GM21381 (cell line): Measurements from ENCODE around the gene TAF11L9.
"Not testable (repeated sequence)": the region's sequence is repeated elsewhere in the genome, so short reads cannot be mapped to it uniquely, and the experiment has no call there.

ENCODE experiments used
- ATAC-seq: cut with Tn5 transposase; IDR thresholded peaks from one replicate; pipeline ENCODE4 v1.9.1; 2021; ENCODE audit warnings: mild to moderate bottlenecking, moderate library complexity; ENCODE audit not compliant: unreplicated experiment

Gene TAF11L9

DNA sequence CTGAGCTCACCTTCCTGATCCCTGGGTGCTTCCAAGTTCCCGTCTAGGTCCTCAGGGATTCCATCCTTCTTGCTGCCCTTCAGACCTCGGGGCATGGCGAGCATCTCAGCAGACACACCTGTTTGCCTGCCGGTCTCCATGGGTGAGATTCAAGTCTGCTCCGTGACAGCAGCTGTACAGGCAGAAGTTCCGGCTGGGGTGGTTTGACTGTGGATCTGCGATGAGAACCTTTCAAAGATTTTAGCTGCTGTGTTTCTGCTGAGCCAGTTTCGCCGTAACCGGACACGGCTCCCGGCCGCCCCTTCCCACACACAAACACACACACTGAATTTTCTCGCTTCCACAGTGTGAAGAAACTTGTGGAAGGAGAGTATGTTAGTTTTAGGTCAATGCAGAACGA lies at the start of gene TAF11L9:
Gene TAF11L9, minus strand, starts transcription at position 140 of the 400 bp plus-strand sequence.
- not testable (repeated sequence) for ATAC-seq

DNA sequence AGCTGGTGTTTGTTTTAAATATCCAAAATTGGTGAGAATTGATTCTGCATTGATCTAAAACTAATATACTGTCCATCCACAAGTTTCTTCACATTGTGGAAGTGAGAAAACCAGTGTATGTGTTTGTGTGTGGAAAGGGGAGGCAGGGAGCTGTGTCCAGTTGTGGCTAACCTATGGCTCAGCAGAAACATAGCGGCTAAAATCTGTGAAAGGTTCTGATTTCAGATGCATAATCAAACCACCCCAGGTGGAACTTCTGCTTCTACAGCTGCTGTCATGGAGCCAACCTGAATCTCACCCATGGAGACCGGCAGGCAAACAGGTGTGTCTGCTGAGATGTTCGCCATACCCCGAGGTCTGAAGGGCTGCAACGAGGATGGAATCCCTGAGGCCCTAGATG lies 40.0 kb upstream of the TAF11L9 start, which contains the start of gene TAF11L14:
Gene TAF11L14, plus strand, starts transcription at position 301 of the 400 bp plus-strand sequence.
- no peak for ATAC-seq

DNA sequence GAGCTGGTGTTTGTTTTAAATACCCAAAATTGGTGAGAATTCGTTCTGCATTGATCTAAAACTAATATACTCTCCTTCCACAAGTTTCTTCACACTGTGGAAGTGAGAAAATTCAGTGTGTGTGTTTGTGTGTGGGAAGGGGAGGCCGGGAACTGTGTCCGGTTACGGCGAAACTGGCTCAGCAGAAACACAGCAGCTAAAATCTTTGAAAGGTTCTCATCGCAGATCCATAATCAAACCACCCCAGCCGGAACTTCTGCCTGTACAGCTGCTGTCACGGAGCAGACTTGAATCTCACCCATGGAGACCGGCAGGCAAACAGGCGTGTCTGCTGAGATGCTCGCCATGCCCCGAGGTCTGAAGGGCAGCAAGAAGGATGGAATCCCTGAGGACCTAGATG lies 37.6 kb upstream of the TAF11L9 start, which contains the start of gene TAF11L13:
Gene TAF11L13, plus strand, starts transcription at position 301 of the 400 bp plus-strand sequence.
- not testable (repeated sequence) for ATAC-seq

DNA sequence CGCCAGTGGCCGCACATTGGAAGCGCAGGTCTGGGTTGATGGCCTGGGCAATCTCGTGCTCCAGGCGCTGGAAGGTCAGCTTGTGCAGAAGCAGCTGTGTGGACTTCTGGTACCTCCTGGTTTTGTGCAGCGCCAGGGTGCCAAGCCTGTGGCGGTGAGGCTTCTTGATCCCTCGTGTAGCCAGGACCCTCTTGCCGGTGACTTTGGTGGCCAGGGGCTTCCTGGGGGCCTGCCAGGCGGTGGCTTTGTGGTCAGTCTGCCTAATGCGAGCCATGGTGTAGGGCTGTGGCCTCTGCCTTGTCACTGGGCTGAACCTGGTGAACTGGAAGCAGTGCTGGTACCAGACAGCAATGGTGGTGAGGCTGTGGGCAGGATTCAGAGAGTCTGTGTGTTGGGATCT lies 31.5 kb upstream of the TAF11L9 start:
- ATAC-seq, result no peak

DNA sequence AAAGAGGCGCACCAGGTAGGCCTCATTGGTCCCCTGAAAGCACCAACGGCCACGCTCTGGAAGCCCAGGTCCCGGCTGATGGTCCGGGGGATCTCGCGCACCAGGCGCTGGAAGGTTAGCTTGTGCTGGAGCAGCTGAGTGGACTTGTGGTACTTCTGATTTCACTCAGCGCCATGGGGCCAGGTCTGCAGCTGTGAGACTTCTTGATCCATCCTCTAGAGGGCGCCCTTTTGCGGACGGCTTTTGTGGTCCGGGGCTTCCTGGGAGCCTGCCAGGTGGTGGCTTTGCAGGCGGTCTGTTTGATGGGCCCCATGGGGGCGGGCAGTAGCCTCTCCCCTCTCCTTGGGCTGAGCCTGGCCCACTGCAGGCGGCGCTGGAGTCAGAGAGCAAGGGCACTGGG lies 26.4 kb upstream of the TAF11L9 start:
- ATAC-seq, result no peak

DNA sequence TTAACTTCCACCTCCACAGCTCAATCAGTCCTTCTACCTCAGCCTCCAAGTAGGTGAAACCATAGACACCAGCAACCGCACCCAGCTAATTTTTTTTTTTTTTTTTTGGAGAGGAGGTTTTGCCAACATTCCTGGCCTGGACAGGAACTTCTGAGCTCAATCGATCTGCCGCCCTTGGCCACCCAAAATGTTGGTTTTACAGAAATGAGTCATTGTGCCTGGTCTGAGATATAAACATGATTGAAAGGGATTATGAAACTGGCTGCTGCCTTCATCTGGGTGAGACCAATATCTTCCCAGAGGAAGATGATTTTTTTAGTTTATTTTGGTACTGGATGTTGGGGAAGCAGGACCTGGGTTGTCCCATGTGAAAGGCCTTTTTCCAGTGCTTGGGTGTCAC lies 25.2 kb upstream of the TAF11L9 start:
- no peak for ATAC-seq

DNA sequence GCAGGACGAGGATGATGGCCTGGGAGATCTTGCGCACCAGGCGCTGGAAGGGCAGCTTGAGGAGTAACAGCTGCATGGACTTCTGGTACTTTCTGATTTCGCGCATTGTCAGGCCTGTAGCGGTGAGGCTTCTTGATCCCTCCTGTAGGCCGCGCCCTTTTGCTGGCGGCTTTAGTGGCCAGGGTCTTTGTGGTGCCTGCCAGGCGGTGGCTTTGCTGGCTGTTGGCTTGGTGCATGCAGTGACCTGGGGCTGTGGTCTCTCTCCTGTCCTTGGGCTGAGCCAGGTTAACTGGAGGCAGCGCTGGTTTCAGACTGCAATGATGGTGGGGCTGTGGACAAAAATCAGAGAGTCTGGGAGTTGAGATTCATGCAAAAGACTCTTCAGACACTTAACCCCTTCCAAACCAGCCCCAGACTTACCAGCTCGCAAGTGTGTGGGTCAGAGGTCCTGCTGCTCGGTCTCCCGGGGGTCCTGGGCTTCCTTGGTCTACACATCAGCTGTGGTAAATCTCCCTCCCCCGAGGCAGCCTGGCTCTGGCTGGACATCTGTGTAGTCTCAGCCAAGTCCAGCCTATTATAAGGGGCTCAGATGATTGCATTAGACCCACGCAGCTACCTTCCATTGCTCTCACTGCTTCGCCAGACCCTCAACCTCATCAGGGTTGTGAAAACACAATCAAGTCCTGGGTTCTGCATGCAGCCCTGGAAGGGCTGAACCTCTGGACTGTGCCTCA lies 20.8 kb upstream of the TAF11L9 start:
- ATAC-seq, result no peak

DNA sequence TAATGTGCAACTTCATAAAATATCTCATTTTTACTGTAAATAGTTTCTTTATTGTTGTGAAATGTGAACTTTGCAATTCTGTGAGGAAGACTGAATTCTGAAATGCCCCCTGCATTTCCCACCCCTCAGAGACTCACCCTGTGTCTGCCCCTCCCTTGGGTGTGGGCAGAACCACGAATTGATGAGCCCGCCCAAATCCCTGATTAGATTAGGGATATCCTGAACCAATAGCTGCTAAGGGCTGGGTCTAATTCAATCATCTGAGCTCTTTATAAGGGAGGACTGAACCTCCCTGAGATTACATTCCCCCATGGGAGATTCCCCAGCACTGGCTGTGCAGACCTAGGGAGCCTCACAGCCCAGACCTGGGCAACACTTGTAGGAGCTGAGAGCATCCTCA lies 15.9 kb upstream of the TAF11L9 start, which contains the start of gene TAF11L12:
Gene TAF11L12, plus strand, starts transcription at position 301 of the 400 bp plus-strand sequence.
- not testable (repeated sequence) for ATAC-seq

DNA sequence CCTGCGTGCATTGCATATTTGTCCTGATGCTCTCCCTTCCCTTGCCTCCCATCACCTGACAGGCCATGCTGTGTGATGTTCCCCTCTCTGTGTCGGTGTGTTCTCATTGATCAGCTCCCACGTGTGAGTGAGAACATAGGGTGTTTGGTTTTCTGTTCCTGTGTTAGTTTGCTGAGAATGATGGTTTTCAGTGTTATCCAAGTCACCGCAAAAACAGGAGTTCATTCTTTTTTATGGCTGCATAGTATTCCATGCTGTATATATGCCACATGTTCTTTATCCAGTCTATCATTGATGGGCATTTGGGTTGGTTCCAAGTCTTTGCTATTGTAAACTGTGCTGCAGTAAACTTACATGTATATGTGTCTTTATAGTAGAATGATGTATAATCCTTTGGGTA lies 13.3 kb upstream of the TAF11L9 start:
- ATAC-seq, result not testable (repeated sequence)

DNA sequence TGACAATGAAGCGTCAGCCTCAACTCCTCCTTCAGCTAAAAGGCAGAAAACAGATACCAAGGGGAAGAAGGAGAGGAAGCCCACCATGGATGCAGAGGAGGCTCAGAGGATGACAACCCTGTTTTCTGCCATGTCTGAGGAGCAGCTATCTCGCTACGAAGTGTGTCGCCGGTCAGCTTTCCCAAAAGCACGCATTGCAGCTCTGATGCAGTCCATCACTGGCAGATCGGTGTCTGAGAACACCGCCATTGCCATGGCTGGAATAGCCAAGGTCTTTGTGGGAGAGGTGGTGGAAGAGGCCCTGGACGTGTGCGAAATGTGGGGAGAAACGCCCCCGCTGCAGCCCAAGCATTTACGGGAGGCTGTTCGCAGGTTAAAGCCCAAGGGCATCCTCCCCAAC lies 10.8 kb upstream of the TAF11L9 start:
- no peak for ATAC-seq

DNA sequence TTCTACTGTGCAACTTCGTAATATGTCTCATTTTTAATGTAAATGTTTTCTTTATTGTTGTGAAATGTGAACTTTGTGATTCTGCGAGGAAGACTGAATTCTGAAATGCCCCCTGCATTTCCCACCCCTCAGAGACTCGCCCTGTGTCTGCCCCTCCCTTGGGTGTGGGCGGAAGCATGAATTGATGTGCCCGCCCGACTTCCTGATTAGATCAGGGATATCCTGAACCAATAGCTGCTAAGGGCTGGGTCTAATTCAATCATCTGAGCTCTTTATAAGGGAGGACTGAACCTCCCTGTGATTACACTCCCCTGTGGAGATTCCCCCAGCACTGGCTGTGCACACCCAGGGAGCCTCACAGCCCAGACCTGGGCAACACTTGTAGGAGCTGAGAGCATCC lies 9.7 kb upstream of the TAF11L9 start, which contains the start of gene TAF11L11:
Gene TAF11L11, plus strand, starts transcription at position 304 of the 400 bp plus-strand sequence.
- not testable (repeated sequence) for ATAC-seq

DNA sequence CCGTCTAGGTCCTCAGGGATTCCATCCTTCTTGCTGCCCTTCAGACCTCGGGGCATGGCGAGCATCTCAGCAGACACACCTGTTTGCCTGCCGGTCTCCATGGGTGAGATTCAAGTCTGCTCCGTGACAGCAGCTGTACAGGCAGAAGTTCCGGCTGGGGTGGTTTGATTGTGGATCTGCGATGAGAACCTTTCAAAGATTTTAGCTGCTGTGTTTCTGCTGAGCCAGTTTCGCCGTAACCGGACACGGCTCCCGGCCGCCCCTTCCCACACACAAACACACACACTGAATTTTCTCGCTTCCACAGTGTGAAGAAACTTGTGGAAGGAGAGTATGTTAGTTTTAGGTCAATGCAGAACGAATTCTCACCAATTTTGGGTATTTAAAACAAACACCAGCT lies 3.5 kb upstream of the TAF11L9 start, which contains the start of gene TAF11L10:
Gene TAF11L10, minus strand, starts transcription at position 101 of the 400 bp plus-strand sequence.
- ATAC-seq, result not testable (repeated sequence)

DNA sequence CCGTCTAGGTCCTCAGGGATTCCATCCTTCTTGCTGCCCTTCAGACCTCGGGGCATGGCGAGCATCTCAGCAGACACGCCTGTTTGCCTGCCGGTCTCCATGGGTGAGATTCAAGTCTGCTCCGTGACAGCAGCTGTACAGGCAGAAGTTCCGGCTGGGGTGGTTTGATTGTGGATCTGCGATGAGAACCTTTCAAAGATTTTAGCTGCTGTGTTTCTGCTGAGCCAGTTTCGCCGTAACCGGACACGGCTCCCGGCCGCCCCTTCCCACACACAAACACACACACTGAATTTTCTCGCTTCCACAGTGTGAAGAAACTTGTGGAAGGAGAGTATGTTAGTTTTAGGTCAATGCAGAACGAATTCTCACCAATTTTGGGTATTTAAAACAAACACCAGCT lies 3.3 kb downstream of the TAF11L9 start, which contains the start of gene TAF11L8:
Gene TAF11L8, minus strand, starts transcription at position 101 of the 400 bp plus-strand sequence.
- ATAC-seq, result not testable (repeated sequence)

DNA sequence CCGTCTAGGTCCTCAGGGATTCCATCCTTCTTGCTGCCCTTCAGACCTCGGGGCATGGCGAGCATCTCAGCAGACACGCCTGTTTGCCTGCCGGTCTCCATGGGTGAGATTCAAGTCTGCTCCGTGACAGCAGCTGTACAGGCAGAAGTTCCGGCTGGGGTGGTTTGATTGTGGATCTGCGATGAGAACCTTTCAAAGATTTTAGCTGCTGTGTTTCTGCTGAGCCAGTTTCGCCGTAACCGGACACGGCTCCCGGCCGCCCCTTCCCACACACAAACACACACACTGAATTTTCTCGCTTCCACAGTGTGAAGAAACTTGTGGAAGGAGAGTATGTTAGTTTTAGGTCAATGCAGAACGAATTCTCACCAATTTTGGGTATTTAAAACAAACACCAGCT lies 8.5 kb downstream of the TAF11L9 start, which contains the start of gene TAF11L7:
Gene TAF11L7, minus strand, starts transcription at position 101 of the 400 bp plus-strand sequence.
- ATAC-seq, result not testable (repeated sequence)
